H1 (cell line): ENCODE results near the gene MRFAP1L1.

Source experiments
- CBX5 ChIP-seq: fragments of 300-800, 300-1000 bp; sonication (generic); IDR thresholded peaks from 2 replicates; pipeline ENCODE4 v1.7.1; 2016; ENCODE audit warnings: antibody characterized with exemption, low read length, low read depth
- POLR2A ChIP-seq, 2 experiments: IDR thresholded peaks; 1 replicate in 1 of 2; 2 replicates in 1 of 2; pipeline ENCODE4 v1.6.1; 2011; ENCODE audit warnings: low read depth in 2 of 2, low read length in 2 of 2, mild to moderate bottlenecking in 2 of 2; ENCODE audit errors: control extremely low read depth in 1 of 2
- TAF1 ChIP-seq: IDR thresholded peaks from 2 replicates; pipeline ENCODE4 v1.6.1; 2011; ENCODE audit warnings: mild to moderate bottlenecking, low read depth, low read length
- TEAD4 ChIP-seq: IDR thresholded peaks from 2 replicates; pipeline ENCODE4 v1.6.1; 2012; ENCODE audit warnings: low read depth, low read length, inconsistent platforms, mixed read lengths

DNA sequence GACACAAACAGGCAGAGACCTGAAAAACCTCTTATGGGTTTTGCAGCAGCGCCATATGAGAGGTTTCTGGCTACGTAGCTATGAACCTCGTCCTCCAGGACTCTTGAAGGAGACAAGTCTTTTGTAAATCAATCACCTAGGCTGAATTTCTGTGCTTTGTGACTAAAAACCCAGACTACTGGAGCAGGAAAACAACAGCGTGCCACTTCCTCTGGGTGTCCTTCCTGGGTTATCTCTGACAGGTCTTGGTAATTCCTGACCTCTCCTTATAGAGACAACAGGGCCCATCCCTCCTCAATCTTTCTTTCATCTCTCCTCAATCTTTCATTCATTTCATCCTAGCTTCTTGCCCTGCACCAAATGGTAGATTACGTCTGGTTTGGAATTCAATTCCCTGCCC lies 10.3 kb downstream of the MRFAP1L1 start:
- TF ChIP-seq CBX5 (no peak), TEAD4 (no peak), TAF1 (no peak), POLR2A (IDR thresholded peaks at IDR 0.05; ENCODE audit: control extremely low read depth in 1 of 2, low read depth in 2 of 2, low read length in 2 of 2) (no peak)
